WTC11 (cell line): ENCODE results near the gene TMEM89. TPM values are rescaled to one million over a fixed set of nuclear protein-coding genes. Genes with fewer than 3 reads are reported as not detected.
A peak's percentile ranks its signal among the peaks of the same experiment; 100 is the strongest.

Experiments
- ARID4B ChIP-seq: sonication (generic); formaldehyde crosslinking; IDR thresholded peaks from 2 replicates; pipeline ENCODE4 v1.8.0; 2023; ENCODE audit warnings: missing genetic modification reagents, mild to moderate bottlenecking, borderline replicate concordance
- ATF1 ChIP-seq: sonication (generic); formaldehyde crosslinking; IDR thresholded peaks from 2 replicates; pipeline ENCODE4 v1.8.1; 2023; ENCODE audit warnings: mild to moderate bottlenecking, moderate library complexity, missing genetic modification reagents
- ATF3 ChIP-seq: sonication (generic); formaldehyde crosslinking; conservative IDR thresholded peaks from 2 replicates; pipeline ENCODE4 v1.8.1; 2022; ENCODE audit warnings: mild to moderate bottlenecking, missing genetic modification reagents
- CREB1 ChIP-seq: sonication (generic); formaldehyde crosslinking; IDR thresholded peaks from 2 replicates; pipeline ENCODE4 v1.8.0; 2023; ENCODE audit warnings: mild to moderate bottlenecking, missing genetic modification reagents
- EMX1 ChIP-seq: fragments of 250-450 bp; sonication (Bioruptor Pico); IDR thresholded peaks from 2 replicates; pipeline ENCODE4 v1.8.0; 2021; ENCODE audit warnings: mild to moderate bottlenecking
- FOXP1 ChIP-seq: sonication (generic); formaldehyde crosslinking; IDR thresholded peaks from 2 replicates; pipeline ENCODE4 v1.8.0; 2022; ENCODE audit warnings: missing genetic modification reagents, mild to moderate bottlenecking, moderate library complexity, borderline replicate concordance
- GABPB1 ChIP-seq: sonication (generic); formaldehyde crosslinking; IDR thresholded peaks from 2 replicates; pipeline ENCODE4 v1.8.1; 2023; ENCODE audit warnings: mild to moderate bottlenecking, missing genetic modification reagents
- IRF1 ChIP-seq: sonication (generic); formaldehyde crosslinking; IDR thresholded peaks from 2 replicates; pipeline ENCODE4 v1.8.0; 2023; ENCODE audit warnings: missing genetic modification reagents
- IRF2 ChIP-seq: sonication (generic); formaldehyde crosslinking; IDR thresholded peaks from 2 replicates; pipeline ENCODE4 v1.8.0; 2022; ENCODE audit warnings: low read depth, missing genetic modification reagents, borderline replicate concordance
- JUN ChIP-seq: sonication (generic); formaldehyde crosslinking; IDR thresholded peaks from 2 replicates; pipeline ENCODE4 v1.8.0; 2023; ENCODE audit warnings: mild to moderate bottlenecking, missing genetic modification reagents
- MAX ChIP-seq: sonication (generic); formaldehyde crosslinking; IDR thresholded peaks from 2 replicates; pipeline ENCODE4 v1.8.0; 2022; ENCODE audit warnings: mild to moderate bottlenecking, missing genetic modification reagents
- MXD4 ChIP-seq: fragments of 250-450 bp; sonication (Bioruptor Pico); IDR thresholded peaks from 2 replicates; pipeline ENCODE4 v1.8.0; 2021; ENCODE audit warnings: mild to moderate bottlenecking, moderate library complexity, borderline replicate concordance
- NFYB ChIP-seq: sonication (generic); formaldehyde crosslinking; conservative IDR thresholded peaks from 2 replicates; pipeline ENCODE4 v1.8.0; 2022; ENCODE audit warnings: low read depth, missing genetic modification reagents
- NR2C2 ChIP-seq: sonication (generic); formaldehyde crosslinking; IDR thresholded peaks from 2 replicates; pipeline ENCODE4 v1.8.0; 2022; ENCODE audit warnings: mild to moderate bottlenecking, missing genetic modification reagents
- RELA ChIP-seq: sonication (generic); formaldehyde crosslinking; IDR thresholded peaks from 2 replicates; pipeline ENCODE4 v1.8.1; 2022; ENCODE audit warnings: missing genetic modification reagents, mild to moderate bottlenecking, borderline replicate concordance
- SP1 ChIP-seq: sonication (generic); formaldehyde crosslinking; conservative IDR thresholded peaks from 2 replicates; pipeline ENCODE4 v1.8.1; 2022; ENCODE audit warnings: missing genetic modification reagents
- TEAD1 ChIP-seq: sonication (generic); formaldehyde crosslinking; IDR thresholded peaks from 2 replicates; pipeline ENCODE4 v1.8.0; 2022; ENCODE audit warnings: mild to moderate bottlenecking, missing genetic modification reagents
- TP53 ChIP-seq: sonication (generic); formaldehyde crosslinking; IDR thresholded peaks from 2 replicates; pipeline ENCODE4 v1.8.1; 2023; ENCODE audit warnings: mild to moderate bottlenecking, missing genetic modification reagents
- USF2 ChIP-seq: sonication (generic); formaldehyde crosslinking; IDR thresholded peaks from 2 replicates; pipeline ENCODE4 v1.8.1; 2023; ENCODE audit warnings: mild to moderate bottlenecking, missing genetic modification reagents, moderate library complexity
- ZBTB43 ChIP-seq: sonication (generic); formaldehyde crosslinking; IDR thresholded peaks from 2 replicates; pipeline ENCODE4 v1.8.1; 2023; ENCODE audit warnings: mild to moderate bottlenecking, missing genetic modification reagents
- ZNF263 ChIP-seq: sonication (generic); formaldehyde crosslinking; IDR thresholded peaks from 2 replicates; pipeline ENCODE4 v1.8.1; 2022; ENCODE audit warnings: low read depth, mild to moderate bottlenecking, moderate library complexity, missing genetic modification reagents
- ZNF425 ChIP-seq: fragments of 250-450 bp; sonication (Bioruptor Pico); conservative IDR thresholded peaks from 2 replicates; pipeline ENCODE4 v1.9.0; 2021; ENCODE audit warnings: mild to moderate bottlenecking
- ZNF512 ChIP-seq: sonication (generic); formaldehyde crosslinking; IDR thresholded peaks from 2 replicates; pipeline ENCODE4 v1.8.1; 2022; ENCODE audit warnings: missing genetic modification reagents, borderline replicate concordance
- ZSCAN18 ChIP-seq: fragments of 250-450 bp; sonication (Bioruptor Pico); IDR thresholded peaks from 2 replicates; pipeline ENCODE4 v2.1.2; 2022; ENCODE audit warnings: mild to moderate bottlenecking, moderate library complexity
- total RNA-seq: library from RNA; stranded (reverse); gene quantifications from 3 replicates; pipeline ENCODE4 v1.2.3, GENCODE V29; 2021

The TMEM89 gene
- total RNA-seq, 1 experiment from 2014 or later = 0.66 TPM

- TF ChIP-seq ZBTB43 (CRISPR knock-in tag) (peak; percentile 67), ATF3 (CRISPR knock-in tag) (no peak), IRF2 (CRISPR knock-in tag) (no peak), NFYB (CRISPR knock-in tag) (0 out of 2 replicates have a peak, but pooled peaks have one; percentile 4), NR2C2 (CRISPR knock-in tag) (no peak), ATF1 (CRISPR knock-in tag) (0 out of 2 replicates have a peak, but pooled peaks have one; percentile 68), ZSCAN18 (CRISPR knock-in tag) (no peak), JUN (CRISPR knock-in tag) (0 out of 2 replicates have a peak, but pooled peaks have one; percentile 19), GABPB1 (CRISPR knock-in tag) (peak; percentile 74; the same call in 1 of the 2 replicates), IRF1 (peak; percentile 87), ARID4B (CRISPR knock-in tag) (peak; percentile 18; the same call in 1 of the 2 replicates), EMX1 (CRISPR knock-in tag) (no peak), CREB1 (CRISPR knock-in tag) (no peak), USF2 (peak; percentile 2; the same call in 1 of the 2 replicates), MAX (CRISPR knock-in tag) (peak; percentile 77), ZNF512 (CRISPR knock-in tag) (no peak), FOXP1 (peak; percentile 89; the same call in 1 of the 2 replicates), SP1 (CRISPR knock-in tag) (peak; percentile 90), TP53 (CRISPR knock-in tag) (peak; percentile 79), RELA (CRISPR knock-in tag) (peak; percentile 83; the same call in 1 of the 2 replicates), TEAD1 (peak; percentile 93), ZNF425 (no peak), ZNF263 (CRISPR knock-in tag) (peak; percentile 71; the same call in 1 of the 2 replicates), MXD4 (CRISPR knock-in tag) (no peak)
These were observed 12.2 kb downstream of the TMEM89 start, which contains the start of gene UQCRC1 (continued) for GRCh38 chr3:48609088-48610005.
